HG02970 (cell line): ENCODE data around the gene CD40.

Experiments
- ATAC-seq: cut with Tn5 transposase; IDR thresholded peaks from one replicate; pipeline ENCODE4 v1.9.1; 2021; ENCODE audit warnings: mild to moderate bottlenecking, moderate library complexity, moderate number of reproducible peaks; ENCODE audit not compliant: unreplicated experiment, low FRiP score

Gene CD40

DNA sequence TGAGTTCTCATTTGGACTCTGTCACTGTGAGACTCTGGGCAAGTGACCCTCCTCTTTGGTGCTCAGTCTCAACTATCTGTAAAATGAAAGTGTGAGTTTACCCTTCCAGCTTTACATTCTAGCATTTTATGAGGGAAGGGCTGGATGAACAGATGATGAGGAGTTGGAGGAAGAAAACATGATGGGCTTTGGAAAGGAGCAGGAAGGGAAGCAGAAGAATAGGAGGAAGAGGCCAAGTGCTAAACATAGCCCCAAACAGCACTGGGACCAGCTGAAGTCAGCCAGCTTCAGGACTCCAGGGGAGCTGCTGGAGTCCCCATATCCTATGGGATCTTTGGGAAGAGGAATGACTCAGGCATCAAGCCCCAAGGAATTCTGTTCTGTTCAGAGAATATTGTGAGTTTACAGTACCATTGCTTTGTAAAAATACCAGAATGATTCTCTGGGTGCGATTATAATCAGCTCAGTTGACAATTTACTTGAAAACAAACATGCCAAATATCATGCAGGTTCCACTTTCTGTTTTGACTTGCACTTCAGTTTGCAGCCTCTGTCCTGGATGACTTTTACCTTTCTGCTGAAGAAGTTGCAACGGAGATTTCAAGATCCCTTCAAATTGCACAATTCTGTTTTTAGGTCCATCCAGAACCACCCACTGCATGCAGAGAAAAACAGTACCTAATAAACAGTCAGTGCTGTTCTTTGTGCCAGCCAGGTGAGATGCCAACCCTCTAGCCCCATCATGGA is 3.2 kb downstream of the CD40 start:
- no peak for ATAC-seq

DNA sequence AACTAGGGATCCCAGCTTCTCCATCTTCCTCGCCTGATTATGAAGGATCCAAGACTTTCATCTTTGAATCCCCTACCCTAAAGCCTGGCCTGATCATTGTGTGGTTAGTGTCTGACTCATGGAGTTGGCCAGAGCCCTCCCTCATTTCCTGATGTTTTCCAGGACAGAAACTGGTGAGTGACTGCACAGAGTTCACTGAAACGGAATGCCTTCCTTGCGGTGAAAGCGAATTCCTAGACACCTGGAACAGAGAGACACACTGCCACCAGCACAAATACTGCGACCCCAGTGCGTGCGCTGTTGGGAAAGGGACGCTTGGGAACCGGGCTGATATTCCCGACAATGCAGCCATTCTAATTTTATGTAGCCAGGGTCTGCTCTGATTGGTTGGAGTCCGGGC is 4.0 kb downstream of the CD40 start:
- ATAC-seq = no peak

DNA sequence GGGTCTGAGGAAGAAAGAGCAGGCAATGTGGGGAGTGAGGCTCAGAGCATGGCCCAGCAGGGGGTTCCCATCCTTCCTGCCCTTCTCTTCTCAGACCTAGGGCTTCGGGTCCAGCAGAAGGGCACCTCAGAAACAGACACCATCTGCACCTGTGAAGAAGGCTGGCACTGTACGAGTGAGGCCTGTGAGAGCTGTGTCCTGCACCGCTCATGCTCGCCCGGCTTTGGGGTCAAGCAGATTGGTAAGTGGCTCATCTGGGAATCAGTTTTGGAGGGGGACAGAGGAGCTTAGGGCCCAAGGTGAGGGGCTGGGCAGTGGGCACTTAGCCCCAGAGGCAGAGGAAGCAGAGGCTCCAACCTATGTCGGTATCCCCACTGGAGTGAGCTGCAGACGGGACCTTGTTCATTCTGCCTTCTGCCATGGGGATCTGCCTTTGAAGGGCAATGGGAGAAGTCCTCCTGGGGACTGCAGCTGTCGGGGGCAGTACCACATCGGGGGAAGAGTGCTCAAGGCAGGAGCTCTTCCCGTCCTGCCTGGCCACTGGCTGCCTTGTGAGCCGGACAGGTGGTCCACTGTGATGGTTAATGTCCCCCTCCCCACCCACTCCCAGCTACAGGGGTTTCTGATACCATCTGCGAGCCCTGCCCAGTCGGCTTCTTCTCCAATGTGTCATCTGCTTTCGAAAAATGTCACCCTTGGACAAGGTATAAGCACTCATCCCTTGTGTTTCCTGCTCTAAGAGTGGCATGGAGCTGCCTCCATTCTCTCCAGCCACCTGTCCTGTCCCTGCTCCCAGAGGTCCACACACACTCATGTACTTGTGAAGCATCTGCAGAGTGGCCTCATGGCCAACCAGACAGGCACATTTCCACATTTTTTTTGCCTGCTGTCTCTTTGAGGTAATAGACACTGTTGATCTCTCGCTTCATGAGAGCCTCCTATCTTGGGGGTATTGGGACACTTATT is 4.7 kb downstream of the CD40 start:
- ATAC-seq = no peak

DNA sequence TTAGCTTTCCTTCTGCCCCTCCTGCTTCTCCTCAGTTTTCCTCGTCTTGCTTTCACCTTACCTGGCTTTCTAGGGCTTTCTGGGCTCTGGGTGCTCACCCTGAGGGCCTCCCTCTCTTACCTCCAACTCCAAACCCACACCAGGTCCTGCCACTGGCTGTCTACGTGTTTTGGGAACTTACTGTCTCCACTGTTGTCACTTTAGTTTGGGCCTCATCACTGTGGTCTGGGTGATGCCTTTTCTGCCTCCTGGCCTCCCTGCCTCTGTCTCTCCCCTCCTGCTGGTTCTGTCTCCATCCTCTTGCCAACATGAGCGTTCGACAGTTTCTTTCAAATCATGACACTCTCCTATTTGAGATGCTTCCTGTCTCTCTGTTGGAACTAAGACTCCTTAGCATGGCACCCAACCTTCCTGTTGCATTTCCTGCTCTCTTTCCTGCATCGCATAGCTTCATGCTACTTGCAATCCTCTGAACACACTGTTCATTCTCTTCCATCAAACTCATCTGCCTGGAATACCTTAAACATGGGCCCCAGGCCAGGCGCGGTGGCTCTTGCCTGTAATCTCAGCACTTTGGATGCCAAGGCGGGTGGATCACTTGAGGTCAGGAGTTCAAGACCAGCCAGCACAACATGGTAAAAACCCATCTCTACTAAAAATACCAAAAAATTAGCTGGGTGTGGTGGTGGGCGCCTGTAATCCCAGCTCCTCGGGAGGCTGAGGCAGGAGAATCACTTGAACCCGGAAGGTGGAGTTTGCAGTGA is 5.5 kb downstream of the CD40 start:
- ATAC-seq = no peak

DNA sequence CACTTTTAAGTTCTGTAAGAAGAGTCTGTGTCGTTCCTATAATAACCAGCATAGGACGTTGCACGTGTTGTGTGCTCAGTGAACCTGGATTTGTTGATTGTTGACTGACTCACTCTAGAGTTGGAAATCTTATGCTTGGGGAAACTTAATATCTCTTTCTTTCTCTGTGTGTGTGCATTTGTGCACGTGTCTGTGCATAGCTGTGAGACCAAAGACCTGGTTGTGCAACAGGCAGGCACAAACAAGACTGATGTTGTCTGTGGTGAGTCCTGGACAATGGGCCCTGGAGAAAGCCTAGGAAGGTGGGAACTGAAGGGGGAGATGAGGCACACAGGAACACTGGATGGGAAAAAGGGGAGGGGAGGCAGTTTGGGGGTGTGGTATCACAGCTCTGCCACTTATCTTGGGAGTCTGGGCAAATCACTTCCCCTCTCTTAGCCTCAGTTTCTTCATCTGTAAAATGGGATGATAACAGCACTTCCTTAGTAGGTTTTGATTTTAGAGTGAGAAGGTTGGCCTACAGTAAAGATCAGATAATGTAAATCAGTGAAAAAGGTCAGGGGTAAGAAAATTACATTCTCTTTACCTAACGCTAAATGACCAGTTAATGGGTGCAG is 8.4 kb downstream of the CD40 start:
- no peak for ATAC-seq

GRCh38 chr20:46127396-46128010 is 9.4 kb downstream of the CD40 start:
- ATAC-seq = no peak

GRCh38 chr20:46128310-46129151 is 10.4 kb downstream of the CD40 start:
- ATAC-seq = no peak

- no peak for ATAC-seq
These were observed 11.9 kb downstream of the CD40 start for GRCh38 chr20:46129955-46130481.

GRCh38 chr20:46130534-46130933 is 12.4 kb downstream of the CD40 start:
- no peak for ATAC-seq

GRCh38 chr20:46131396-46131795 is 13.3 kb downstream of the CD40 start:
- no peak for ATAC-seq

DNA sequence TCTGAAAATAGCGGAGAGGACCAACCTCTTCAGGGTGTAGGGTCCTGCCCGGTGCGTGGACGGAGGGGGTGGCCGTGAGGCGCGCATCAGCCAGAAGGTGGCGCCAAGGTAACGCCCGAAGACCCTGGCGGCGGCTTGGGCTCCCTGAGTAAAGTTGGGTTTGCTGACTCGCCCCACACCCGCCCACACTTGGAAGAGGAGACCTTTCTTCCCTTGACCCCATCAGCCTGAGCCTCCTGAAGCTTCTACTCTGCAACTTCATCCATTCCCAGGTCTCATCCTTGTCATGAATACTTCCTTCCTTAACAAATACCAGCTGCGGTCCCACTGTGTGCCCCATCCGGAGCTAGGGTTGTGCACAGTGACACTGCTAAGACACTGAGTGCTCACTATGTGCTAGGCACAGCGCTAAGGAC is 14.6 kb downstream of the CD40 start:
- ATAC-seq = no peak

DNA sequence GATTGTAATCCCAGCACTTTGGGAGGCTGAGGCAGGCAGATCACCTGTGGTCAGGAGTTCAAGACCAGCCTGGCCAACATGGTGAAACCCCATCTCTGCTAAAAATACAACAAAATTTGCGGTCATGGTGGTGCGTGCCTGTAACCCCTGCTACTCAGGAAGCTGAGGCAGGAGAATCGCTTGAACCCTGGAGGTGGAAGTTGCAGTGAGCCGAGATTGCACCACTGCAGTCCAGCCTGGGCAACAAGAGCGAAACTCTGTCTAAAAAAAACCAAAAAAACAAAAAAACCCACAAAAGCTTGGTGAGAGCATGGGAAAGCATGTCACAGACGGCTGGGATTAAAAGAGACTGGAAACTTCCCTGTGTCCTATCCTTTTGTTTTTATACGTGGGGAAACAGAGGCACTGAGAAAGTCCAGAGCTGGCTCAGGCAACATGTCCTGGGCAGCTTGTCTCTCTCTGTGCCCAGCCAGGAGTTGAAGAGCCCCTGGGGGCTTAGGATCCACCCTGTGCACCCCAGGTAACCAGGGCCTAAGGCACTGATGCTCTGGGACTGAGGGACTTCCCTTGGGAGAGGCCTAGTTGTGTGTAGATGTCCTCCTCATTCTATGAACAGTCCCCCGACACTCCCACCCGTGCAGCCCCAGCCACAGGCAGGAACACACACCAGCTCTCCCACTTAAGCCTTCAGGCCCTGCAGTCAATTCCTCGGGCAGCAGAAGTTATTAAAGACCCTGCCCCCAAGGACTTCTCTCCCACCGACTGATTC is 16.0 kb downstream of the CD40 start:
- no peak for ATAC-seq

- ATAC-seq = no peak
These were observed 16.6 kb downstream of the CD40 start for GRCh38 chr20:46134716-46135115.

DNA sequence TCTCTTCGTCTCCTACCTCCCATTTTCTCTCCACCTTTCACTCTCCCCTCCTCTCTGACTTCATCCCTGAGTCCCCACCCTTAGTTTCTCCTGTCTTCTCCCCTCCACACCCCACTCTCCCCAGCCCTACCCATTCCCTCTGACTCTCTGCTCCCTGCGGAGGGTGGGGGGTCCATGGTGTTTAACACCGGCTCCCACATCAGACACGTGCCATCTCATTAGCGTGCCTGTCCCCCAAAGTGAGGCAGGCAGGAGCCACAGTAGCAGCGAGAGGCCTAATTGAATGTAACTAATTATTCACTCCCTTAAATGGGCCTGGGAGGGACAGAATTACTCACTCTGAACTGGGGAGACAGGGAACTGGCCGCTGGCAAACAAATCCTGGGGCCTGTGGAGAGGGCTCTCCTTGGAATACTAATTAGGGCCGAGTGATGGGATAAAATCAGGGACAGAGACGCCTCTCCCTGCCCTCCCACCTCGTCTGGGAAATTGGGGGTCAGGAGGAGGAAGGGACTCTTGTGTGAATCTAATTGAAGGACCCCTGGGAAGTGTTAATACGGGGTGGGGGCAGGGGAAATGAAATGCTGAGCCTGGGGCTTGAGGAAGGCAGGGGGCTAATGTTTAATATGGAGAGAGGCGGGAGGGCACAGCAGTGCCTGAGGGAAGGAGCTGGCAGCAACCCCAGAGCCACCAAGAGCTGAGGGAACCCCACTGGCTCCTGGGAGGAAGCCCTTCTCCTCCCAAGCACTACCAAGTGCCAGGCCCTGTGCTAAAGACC is 17.9 kb downstream of the CD40 start:
- no peak for ATAC-seq

- ATAC-seq = no peak
These were observed 19.7 kb downstream of the CD40 start for GRCh38 chr20:46137816-46138215.

GRCh38 chr20:46139266-46139889 is 21.3 kb downstream of the CD40 start:
- ATAC-seq = no peak

GRCh38 chr20:46139908-46140482 is 21.9 kb downstream of the CD40 start:
- ATAC-seq = no peak
